Nephron (organoid): ENCODE data around the gene BRI3.

Experiments used
- H3K27ac Mint-ChIP-seq, 3 experiments: 2 replicates each; pipeline ENCODE4 v1.8.0; 2020; ENCODE audit warnings: mixed read lengths in 3 of 3, mild to moderate bottlenecking in 2 of 3, moderate library complexity in 1 of 3
- H3K27me3 Mint-ChIP-seq: 2 replicates; pipeline ENCODE4 v1.8.0; 2021; ENCODE audit warnings: low read depth, mild to moderate bottlenecking, moderate library complexity, mixed read lengths
- H3K36me3 Mint-ChIP-seq: 2 replicates; pipeline ENCODE4 v1.8.0; 2020; ENCODE audit warnings: low read depth, mixed read lengths
- H3K4me1 Mint-ChIP-seq: 2 replicates; pipeline ENCODE4 v1.8.0; 2020; ENCODE audit warnings: mixed read lengths
- H3K4me3 Mint-ChIP-seq, 3 experiments: 2 replicates each; pipeline ENCODE4 v1.8.0; 2020; ENCODE audit warnings: mild to moderate bottlenecking in 3 of 3, mixed read lengths in 3 of 3, moderate library complexity in 2 of 3
- H3K9me3 Mint-ChIP-seq: 2 replicates; pipeline ENCODE4 v1.8.0; 2020; ENCODE audit warnings: mixed read lengths
- TF ChIP-seq, protein P1 (sequence below), 3 experiments: fragments of 200-600 bp; sonication (generic); IDR thresholded peaks; one replicate each; pipeline ENCODE4 v1.5.0; 2021; ENCODE audit warnings: antibody characterized with exemption in 3 of 3; ENCODE audit not compliant: unreplicated experiment in 3 of 3

The BRI3 gene

DNA sequence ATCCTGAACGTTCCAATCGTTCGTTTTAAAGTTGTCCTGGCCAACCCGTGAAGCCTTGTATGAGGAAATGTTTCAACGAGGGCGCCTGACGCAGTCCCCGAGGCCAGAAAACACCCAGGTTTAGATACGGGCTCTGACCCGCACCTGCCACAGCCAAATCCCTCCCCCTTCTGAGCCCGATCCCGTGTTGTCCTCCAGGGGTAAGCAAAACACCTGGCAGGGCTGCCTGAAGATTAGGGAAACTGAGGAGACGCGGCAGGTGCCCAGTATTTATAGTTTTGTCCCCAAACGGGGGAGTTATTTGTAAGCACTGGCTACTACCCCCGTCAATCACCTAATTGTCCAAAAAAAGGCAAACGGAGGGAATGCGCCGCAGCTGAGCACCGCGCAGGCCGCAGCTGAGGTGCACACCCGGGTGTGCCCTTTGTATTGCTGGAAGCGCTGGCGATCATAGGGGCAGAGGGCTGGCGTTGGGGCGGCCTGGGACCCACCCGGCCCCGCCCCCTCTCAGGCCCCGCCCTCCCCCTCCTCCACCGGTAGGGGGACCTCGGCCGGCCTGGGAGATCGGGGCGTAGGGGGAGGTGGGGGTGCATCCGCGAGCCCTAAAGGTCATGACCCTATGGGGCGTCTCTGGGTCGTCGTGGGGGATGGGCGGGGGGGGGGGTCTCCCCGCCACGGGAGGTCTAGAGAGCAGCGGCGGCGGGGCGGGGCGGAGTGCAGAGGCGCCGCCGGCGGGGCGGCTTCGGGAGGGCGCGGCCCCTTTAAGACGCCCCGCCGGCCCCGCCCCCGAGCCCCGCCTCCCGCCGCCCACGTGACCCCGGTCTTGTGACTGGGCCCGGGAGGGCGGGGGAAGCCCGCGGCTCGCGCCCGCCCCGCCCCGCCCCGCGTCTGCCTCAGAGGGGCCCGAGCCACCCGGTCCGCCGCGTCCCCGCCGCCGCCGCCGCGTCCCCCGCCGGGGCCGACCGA, at the start of gene BRI3:
TSS of gene BRI3 (plus strand) at position 896 of the 966 bp plus-strand sequence. CDS start 110 bp downstream, outside the sequence.
- H3K4me3 Mint-ChIP-seq, result peak within 1 kb of the TSS; percentile 91 to 97 (median 94)

GRCh38 chr7:98232263-98232585, 49.3 kb upstream of the BRI3 start:
- H3K36me3 Mint-ChIP-seq, result peaks cover 4% of the 10 kb centered on the region
- H3K4me1 Mint-ChIP-seq, result no peaks in the 10 kb centered on the region
- no peak overlapping the region for H3K27ac Mint-ChIP-seq
- no peak overlapping the region for H3K4me3 Mint-ChIP-seq
- H3K27me3 Mint-ChIP-seq, result no peaks in the 10 kb centered on the region
- TF ChIP-seq, protein P1, sequence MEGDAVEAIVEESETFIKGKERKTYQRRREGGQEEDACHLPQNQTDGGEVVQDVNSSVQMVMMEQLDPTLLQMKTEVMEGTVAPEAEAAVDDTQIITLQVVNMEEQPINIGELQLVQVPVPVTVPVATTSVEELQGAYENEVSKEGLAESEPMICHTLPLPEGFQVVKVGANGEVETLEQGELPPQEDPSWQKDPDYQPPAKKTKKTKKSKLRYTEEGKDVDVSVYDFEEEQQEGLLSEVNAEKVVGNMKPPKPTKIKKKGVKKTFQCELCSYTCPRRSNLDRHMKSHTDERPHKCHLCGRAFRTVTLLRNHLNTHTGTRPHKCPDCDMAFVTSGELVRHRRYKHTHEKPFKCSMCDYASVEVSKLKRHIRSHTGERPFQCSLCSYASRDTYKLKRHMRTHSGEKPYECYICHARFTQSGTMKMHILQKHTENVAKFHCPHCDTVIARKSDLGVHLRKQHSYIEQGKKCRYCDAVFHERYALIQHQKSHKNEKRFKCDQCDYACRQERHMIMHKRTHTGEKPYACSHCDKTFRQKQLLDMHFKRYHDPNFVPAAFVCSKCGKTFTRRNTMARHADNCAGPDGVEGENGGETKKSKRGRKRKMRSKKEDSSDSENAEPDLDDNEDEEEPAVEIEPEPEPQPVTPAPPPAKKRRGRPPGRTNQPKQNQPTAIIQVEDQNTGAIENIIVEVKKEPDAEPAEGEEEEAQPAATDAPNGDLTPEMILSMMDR (IDR thresholded peaks at IDR 0.05; ENCODE audit: unreplicated experiment in 3 of 3), result no peak
- H3K9me3 Mint-ChIP-seq, result no peaks in the 10 kb centered on the region

More for the DNA sequence above, at the start of gene BRI3:
- Mint-ChIP-seq H3K4me1 (peaks cover 28% of the 10 kb centered on the region), H3K27ac (peak within 1 kb of the TSS; percentile 58 to 94 (median 90)), H3K27me3 (no peaks in the 10 kb centered on the region), H3K36me3 (peaks cover 8% of the 10 kb centered on the region), H3K9me3 (no peaks in the 10 kb centered on the region)
- TF ChIP-seq, protein P1 (IDR thresholded peaks at IDR 0.05; ENCODE audit: unreplicated experiment in 3 of 3), result no peak

DNA sequence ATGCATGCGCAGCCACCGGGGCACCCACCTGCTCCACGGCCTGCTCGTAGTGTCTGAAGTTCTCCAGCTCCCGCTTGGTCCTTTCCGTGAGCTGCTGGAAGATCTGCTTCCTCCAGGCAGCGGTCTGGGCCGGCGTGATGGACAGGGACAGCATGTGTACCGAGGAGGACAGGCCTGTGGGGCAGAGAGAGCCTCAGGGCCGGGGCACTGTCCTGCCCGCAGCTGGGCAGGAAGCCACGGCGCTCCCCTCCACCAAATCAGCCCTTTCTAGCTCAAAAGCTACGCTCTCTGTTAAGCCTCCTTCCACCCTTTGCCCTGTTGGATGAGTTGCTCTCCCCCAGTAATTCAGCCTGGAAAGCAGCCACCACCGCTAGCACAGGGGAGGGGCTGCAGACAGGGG, 48.7 kb upstream of the BRI3 start:
- Mint-ChIP-seq H3K27me3 (no peaks in the 10 kb centered on the region), H3K9me3 (no peaks in the 10 kb centered on the region), H3K36me3 (peaks cover 4% of the 10 kb centered on the region), H3K4me3 (no peak overlapping the region), H3K27ac (no peak overlapping the region), H3K4me1 (no peaks in the 10 kb centered on the region)
- TF ChIP-seq, protein P1 (IDR thresholded peaks at IDR 0.05; ENCODE audit: unreplicated experiment in 3 of 3), result no peak

DNA sequence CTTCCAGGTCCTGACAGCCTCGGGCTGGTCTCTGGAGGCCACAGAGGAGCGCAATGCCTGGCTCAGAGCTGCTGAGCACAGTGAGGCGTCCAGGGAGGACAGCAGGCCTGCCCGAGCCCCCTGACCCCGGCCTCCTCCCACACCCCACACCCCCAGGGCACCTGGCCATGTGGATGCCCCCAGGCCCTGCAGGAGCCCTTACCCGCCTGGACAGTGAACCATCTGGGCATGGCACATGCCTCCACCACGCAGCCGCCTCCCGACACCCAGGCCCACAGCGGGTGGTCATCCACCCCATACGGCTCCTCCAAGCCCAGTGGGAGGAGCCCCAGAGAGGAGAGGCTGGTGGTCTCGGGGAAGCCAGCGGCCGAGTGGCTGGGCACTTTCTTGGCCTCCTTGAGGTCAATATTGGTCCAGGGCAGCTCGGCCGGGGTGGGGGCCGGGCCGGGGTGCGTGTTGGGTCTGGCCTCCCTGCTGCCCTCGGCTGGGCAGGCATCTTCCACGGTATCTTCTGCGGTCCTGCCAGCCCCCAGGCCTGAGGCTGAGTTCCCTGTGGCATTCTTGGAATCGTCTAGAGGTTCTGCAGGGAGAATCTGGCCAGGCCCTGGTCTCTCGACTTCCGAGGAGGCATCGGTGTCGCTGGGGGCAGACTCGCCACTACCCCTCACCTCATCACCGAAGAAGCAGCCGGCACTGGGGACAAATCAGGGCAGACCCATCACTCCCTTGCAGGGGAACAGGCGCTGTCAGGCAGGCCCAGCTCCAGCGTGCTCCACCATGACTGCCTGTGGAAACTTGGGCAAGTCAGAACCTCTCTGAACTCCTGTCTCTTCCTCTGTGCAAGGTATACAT, 48.0 kb upstream of the BRI3 start:
- Mint-ChIP-seq H3K4me3 (no peak overlapping the region), H3K27me3 (no peaks in the 10 kb centered on the region), H3K9me3 (no peaks in the 10 kb centered on the region), H3K36me3 (peaks cover 5% of the 10 kb centered on the region), H3K4me1 (no peaks in the 10 kb centered on the region), H3K27ac (no peak overlapping the region)
- TF ChIP-seq, protein P1 (IDR thresholded peaks at IDR 0.05; ENCODE audit: unreplicated experiment in 3 of 3), result no peak

DNA sequence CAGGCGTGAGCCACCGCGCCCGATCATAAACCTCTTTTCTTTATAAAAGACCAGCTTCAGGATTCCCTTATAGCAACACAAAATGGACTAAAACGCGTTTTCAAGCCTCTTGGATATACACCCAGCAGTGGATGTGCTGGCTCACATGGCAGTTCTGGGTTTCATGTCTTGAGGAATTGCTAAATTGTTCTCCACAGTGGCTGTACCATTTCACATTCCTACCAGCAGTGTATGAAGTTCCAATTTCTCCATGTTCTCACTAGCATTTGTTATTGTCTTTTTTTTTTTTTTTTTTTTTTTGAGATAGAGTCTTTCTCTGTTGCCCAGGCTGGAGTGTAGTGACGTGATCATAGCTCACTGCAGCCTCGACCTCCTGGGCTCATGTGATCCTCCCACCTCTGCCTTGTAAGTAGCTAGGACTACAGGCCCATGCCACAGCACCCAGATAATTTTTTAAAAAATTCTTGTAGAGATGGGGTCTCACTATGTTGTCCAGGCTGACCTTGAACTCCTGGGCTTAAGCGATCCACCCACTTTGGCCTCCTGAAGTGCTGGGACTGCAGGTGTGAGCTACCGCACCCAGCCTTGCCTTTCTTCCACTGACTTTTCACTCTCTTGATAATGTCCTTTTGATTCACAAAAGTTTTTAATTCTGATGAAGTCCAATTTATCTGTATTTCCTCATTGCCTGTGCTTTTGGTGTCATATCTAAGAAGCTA, 46.9 kb upstream of the BRI3 start:
- Mint-ChIP-seq H3K27ac (no peak overlapping the region), H3K27me3 (no peaks in the 10 kb centered on the region), H3K4me3 (no peak overlapping the region), H3K9me3 (no peaks in the 10 kb centered on the region), H3K36me3 (peaks cover 14% of the 10 kb centered on the region), H3K4me1 (no peaks in the 10 kb centered on the region)
- TF ChIP-seq, protein P1 (IDR thresholded peaks at IDR 0.05; ENCODE audit: unreplicated experiment in 3 of 3), result no peak
